HepG2 (cell line): ENCODE results near the gene SLC34A3. TPM values are rescaled to one million over a fixed set of nuclear protein-coding genes. Genes with fewer than 3 reads are reported as not detected.
A peak's percentile ranks its signal among the peaks of the same experiment; 100 is the strongest.

Experiments used
- ARID3A ChIP-seq: IDR thresholded peaks from 2 replicates; pipeline ENCODE4 v1.6.1; 2012; ENCODE audit warnings: low read depth, low read length, improper control_type of control experiment
- ARID4A ChIP-seq: sonication (generic); formaldehyde crosslinking; IDR thresholded peaks from 2 replicates; pipeline ENCODE4 v1.5.0; 2020; ENCODE audit warnings: mild to moderate bottlenecking, missing genetic modification reagents, borderline replicate concordance
- ESRRA ChIP-seq: sonication (generic); formaldehyde crosslinking; IDR thresholded peaks from 2 replicates; pipeline ENCODE4 v1.5.1; 2020; ENCODE audit warnings: mild to moderate bottlenecking, low read depth, missing genetic modification reagents
- HNRNPL ChIP-seq: fragments of 200-400 bp; formaldehyde crosslinking; IDR thresholded peaks from 2 replicates; pipeline ENCODE4 v1.6.1; 2017; ENCODE audit warnings: mild to moderate bottlenecking, low read depth, low read length
- MTA1 ChIP-seq: sonication (generic); formaldehyde crosslinking; IDR thresholded peaks from 2 replicates; pipeline ENCODE4 v1.4.0; 2020; ENCODE audit warnings: missing genetic modification reagents, mild to moderate bottlenecking, borderline replicate concordance
- ONECUT2 ChIP-seq: sonication (generic); formaldehyde crosslinking; IDR thresholded peaks from 2 replicates; pipeline ENCODE4 v1.4.0; 2020; ENCODE audit warnings: missing genetic modification reagents
- POLR2G ChIP-seq: fragments of 200-400 bp; formaldehyde crosslinking; IDR thresholded peaks from 2 replicates; pipeline ENCODE4 v1.6.1; 2018; ENCODE audit warnings: mild to moderate bottlenecking, low read depth, low read length, moderate library complexity
- PREB ChIP-seq: sonication (generic); formaldehyde crosslinking; IDR thresholded peaks from 2 replicates; pipeline ENCODE4 v1.4.0; 2020; ENCODE audit warnings: missing genetic modification reagents
- THAP7 ChIP-seq: sonication (generic); formaldehyde crosslinking; IDR thresholded peaks from 2 replicates; pipeline ENCODE4 v1.8.1; 2023; ENCODE audit warnings: mild to moderate bottlenecking, missing genetic modification reagents
- ZNF17 ChIP-seq: sonication (generic); formaldehyde crosslinking; IDR thresholded peaks from 2 replicates; pipeline ENCODE4 v1.5.0; 2020; ENCODE audit warnings: mild to moderate bottlenecking, missing genetic modification reagents
- ZNF263 ChIP-seq: sonication (generic); formaldehyde crosslinking; IDR thresholded peaks from 2 replicates; pipeline ENCODE4 v1.4.0; 2020; ENCODE audit warnings: missing genetic modification reagents
- ZNF296 ChIP-seq: sonication (generic); formaldehyde crosslinking; conservative IDR thresholded peaks from 2 replicates; pipeline ENCODE4 v1.5.0; 2020; ENCODE audit warnings: mild to moderate bottlenecking, missing genetic modification reagents
- ZNF574 ChIP-seq: sonication (generic); formaldehyde crosslinking; IDR thresholded peaks from 2 replicates; pipeline ENCODE4 v1.4.0; 2020; ENCODE audit warnings: missing genetic modification reagents
- ZNF777 ChIP-seq: sonication (generic); formaldehyde crosslinking; IDR thresholded peaks from 2 replicates; pipeline ENCODE4 v1.4.0; 2020; ENCODE audit warnings: missing genetic modification reagents
- ZSCAN12 ChIP-seq: sonication (generic); formaldehyde crosslinking; IDR thresholded peaks from 2 replicates; pipeline ENCODE4 v1.9.0; 2021; ENCODE audit warnings: mild to moderate bottlenecking, missing genetic modification reagents
- ZSCAN5A ChIP-seq: sonication (generic); formaldehyde crosslinking; IDR thresholded peaks from 2 replicates; pipeline ENCODE4 v1.8.0; 2022; ENCODE audit warnings: mild to moderate bottlenecking, missing genetic modification reagents, borderline replicate concordance
- polyA plus RNA-seq, 8 experiments: library from polyadenylated mRNA; depleted of rRNA in 3 of 8; stranded (reverse) in 7 of 8; unstranded in 1 of 8; fragments of >200 nt; fragmentation: Illumina TruSeq in 4 of 8; extraction: Trizol in 4 of 8; gene quantifications; 2 replicates each; pipeline versions ENCODE4 v1.2.1 to v1.2.3, GENCODE V29; 2011 to 2016; ENCODE audit warnings: low read depth in 4 of 8, missing spikeins in 1 of 8, mixed read lengths in 1 of 8; ENCODE audit not compliant: insufficient read depth in 1 of 8
- total RNA-seq, 5 experiments: library from RNA; depleted of rRNA; stranded (reverse); fragments of >200 nt; fragmentation: Illumina TruSeq; extraction: Trizol; gene quantifications; 2 replicates each; pipeline ENCODE4 v1.2.3, GENCODE V29; 2016; ENCODE audit warnings: low read depth in 1 of 5

SLC34A3 gene
- total and polyA plus RNA-seq, 2 of the 13 experiments (the other 11 are each of a cell fraction or from before 2014, with no cell fraction given), result 0.07 to 1.0 TPM

GRCh38 chr9:137195525-137196220, 35.0 kb upstream of the SLC34A3 start (continued):
- TF ChIP-seq ZNF263 (CRISPR knock-in tag) (peak; percentile 95), ONECUT2 (CRISPR knock-in tag) (no peak), ZNF574 (CRISPR knock-in tag) (peak; percentile 13; the same call in 1 of the 2 replicates), MTA1 (CRISPR knock-in tag) (0 out of 2 replicates have a peak, but pooled peaks have one; percentile 37), ARID4A (peak; percentile 34; the same call in 1 of the 2 replicates), ZNF777 (CRISPR knock-in tag) (no peak), THAP7 (no peak), HNRNPL (no peak), ZSCAN5A (CRISPR knock-in tag) (no peak), ZSCAN12 (CRISPR knock-in tag) (no peak), ZNF296 (CRISPR knock-in tag) (no peak), ESRRA (CRISPR knock-in tag) (0 out of 2 replicates have a peak, but pooled peaks have one; percentile 49), ZNF17 (no peak), PREB (no peak), POLR2G (no peak), ARID3A (no peak)
